ENCODE results near the gene BEST4. TPM values are rescaled to one million over a fixed set of nuclear protein-coding genes. Genes with fewer than 3 reads are reported as not detected.

BEST4 gene
- total and polyA plus RNA-seq, 2 of the 13 experiments (the other 11 are each of a cell fraction or from before 2014, with no cell fraction given): 0.77 to 1.4 TPM

- TF ChIP-seq ZFY (CRISPR knock-in tag; IDR thresholded peaks at IDR 0.05) (no peak), ZNF484 (CRISPR knock-in tag; IDR thresholded peaks at IDR 0.05; ENCODE audit: borderline replicate concordance, low read depth) (no peak), KIAA2018 (CRISPR knock-in tag; IDR thresholded peaks at IDR 0.05; ENCODE audit: borderline replicate concordance) (0 out of 2 replicates have a peak, but pooled peaks have one; percentile 80), ZBTB7B (CRISPR knock-in tag; IDR thresholded peaks at IDR 0.05) (0 out of 2 replicates have a peak, but pooled peaks have one; percentile 19), NR2F2 (IDR thresholded peaks at IDR 0.05; ENCODE audit: borderline replicate concordance, low read depth) (peak; percentile 35; the same call in 1 of the 2 replicates), ZNF224 (CRISPR knock-in tag; IDR thresholded peaks at IDR 0.05) (no peak), FOSL1 (CRISPR knock-in tag; IDR thresholded peaks at IDR 0.05; ENCODE audit: borderline replicate concordance) (peak; percentile 55; the same call in 1 of the 2 replicates), ZNF720 (CRISPR knock-in tag; IDR thresholded peaks at IDR 0.05) (no peak), ZKSCAN5 (CRISPR knock-in tag; IDR thresholded peaks at IDR 0.05) (0 out of 2 replicates have a peak, but pooled peaks have one; percentile 18), SALL2 (CRISPR knock-in tag; IDR thresholded peaks at IDR 0.05) (0 out of 2 replicates have a peak, but pooled peaks have one; percentile 17), KAT7 (CRISPR knock-in tag; IDR thresholded peaks at IDR 0.05; ENCODE audit: borderline replicate concordance) (no peak), ELF3 (CRISPR knock-in tag; IDR thresholded peaks at IDR 0.05) (peak; percentile 62), NR2F1 (CRISPR knock-in tag; IDR thresholded peaks at IDR 0.05) (peak in 1 of 2 experiments; percentile 70; a peak in 2 of 4 replicates), CHD4 (IDR thresholded peaks at IDR 0.05; ENCODE audit: borderline replicate concordance, low read length) (no peak), SMARCE1 (IDR thresholded peaks at IDR 0.05; ENCODE audit: borderline replicate concordance) (no peak), IRX3 (CRISPR knock-in tag; IDR thresholded peaks at IDR 0.05; ENCODE audit: borderline replicate concordance, low read depth) (no peak), TBX3 (IDR thresholded peaks at IDR 0.05; ENCODE audit: borderline replicate concordance) (no peak), ZNF557 (CRISPR knock-in tag; IDR thresholded peaks at IDR 0.05) (no peak)
- TF ChIP-seq, protein P1, sequence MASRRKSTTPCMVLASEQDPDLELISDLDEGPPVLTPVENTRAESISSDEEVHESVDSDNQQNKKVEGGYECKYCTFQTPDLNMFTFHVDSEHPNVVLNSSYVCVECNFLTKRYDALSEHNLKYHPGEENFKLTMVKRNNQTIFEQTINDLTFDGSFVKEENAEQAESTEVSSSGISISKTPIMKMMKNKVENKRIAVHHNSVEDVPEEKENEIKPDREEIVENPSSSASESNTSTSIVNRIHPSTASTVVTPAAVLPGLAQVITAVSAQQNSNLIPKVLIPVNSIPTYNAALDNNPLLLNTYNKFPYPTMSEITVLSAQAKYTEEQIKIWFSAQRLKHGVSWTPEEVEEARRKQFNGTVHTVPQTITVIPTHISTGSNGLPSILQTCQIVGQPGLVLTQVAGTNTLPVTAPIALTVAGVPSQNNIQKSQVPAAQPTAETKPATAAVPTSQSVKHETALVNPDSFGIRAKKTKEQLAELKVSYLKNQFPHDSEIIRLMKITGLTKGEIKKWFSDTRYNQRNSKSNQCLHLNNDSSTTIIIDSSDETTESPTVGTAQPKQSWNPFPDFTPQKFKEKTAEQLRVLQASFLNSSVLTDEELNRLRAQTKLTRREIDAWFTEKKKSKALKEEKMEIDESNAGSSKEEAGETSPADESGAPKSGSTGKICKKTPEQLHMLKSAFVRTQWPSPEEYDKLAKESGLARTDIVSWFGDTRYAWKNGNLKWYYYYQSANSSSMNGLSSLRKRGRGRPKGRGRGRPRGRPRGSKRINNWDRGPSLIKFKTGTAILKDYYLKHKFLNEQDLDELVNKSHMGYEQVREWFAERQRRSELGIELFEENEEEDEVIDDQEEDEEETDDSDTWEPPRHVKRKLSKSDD (CRISPR knock-in tag; IDR thresholded peaks at IDR 0.05; ENCODE audit: low read depth): peak; percentile 74; the same call in 1 of the 2 replicates
Measured at GRCh38 chr1:44806704-44807363, 18.9 kb upstream of the BEST4 start, which contains the start of gene DYNLT4 (continued).

Measured in HepG2 (cell line).